HG03575 (cell line): ENCODE results near the gene ADARB2.

ENCODE experiments used
- ATAC-seq: cut with Tn5 transposase; IDR thresholded peaks from one replicate; pipeline ENCODE4 v1.9.1; 2021; ENCODE audit not compliant: unreplicated experiment, insufficient number of reproducible peaks, low FRiP score; ENCODE audit errors: extremely low read depth

ADARB2 gene

GRCh38 chr10:1213252-1214070 lies 523.9 kb downstream of the ADARB2 start:
- ATAC-seq, result no peak

- ATAC-seq, result no peak
Observed at GRCh38 chr10:1212571-1213141, 524.7 kb downstream of the ADARB2 start.

GRCh38 chr10:1211844-1212570 lies 525.3 kb downstream of the ADARB2 start:
- ATAC-seq, result no peak

- no peak for ATAC-seq
Observed at GRCh38 chr10:1210667-1211066, 526.7 kb downstream of the ADARB2 start.

GRCh38 chr10:1209355-1209979 lies 527.9 kb downstream of the ADARB2 start:
- ATAC-seq, result no peak

DNA sequence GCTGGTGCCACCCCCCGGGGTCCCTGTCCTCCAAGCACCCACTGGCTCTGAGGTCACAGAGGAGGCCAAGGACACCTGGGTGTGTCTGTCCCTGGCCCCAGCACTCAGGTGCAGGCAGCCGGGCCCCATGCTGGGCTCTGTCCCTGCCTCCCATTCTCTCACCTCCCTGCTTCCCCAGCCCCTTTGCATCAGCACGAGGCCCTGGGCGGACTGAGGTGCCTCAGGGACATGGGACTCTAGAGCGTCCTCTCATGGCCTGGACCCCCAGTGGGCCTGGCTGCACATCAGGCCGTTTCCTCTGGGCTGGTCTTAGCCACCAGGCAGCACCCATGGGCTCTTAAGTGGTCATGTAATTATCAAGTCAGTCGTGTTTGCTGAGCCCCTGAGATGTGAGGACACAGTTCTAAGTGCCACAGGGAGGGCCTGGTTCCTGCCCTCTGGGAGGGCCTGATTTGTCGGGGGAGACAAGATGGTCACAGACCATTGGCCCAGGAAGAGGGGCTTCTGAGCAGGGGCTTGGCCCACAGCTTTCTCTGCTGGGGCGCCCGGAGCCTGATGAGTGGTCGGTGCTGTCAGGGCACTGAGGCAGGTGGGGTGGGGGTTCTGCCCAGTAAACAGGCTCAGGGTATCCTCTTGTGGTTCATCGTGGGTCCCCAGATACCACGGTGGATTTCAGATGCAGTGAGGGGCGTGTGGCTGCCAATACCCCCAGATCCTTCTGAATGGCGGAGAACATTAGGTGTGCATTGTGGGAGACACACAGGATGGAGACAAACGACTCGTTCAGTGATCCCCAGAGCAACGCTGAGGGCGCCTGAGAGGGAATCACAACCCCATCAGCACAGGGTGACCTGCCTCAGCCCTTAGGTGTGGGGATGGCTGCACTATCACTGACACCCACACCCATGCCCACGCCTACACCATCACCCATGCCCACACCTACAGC lies 528.7 kb downstream of the ADARB2 start:
- ATAC-seq, result no peak

- ATAC-seq, result no peak
Observed at GRCh38 chr10:1206601-1207000, 530.7 kb downstream of the ADARB2 start.

DNA sequence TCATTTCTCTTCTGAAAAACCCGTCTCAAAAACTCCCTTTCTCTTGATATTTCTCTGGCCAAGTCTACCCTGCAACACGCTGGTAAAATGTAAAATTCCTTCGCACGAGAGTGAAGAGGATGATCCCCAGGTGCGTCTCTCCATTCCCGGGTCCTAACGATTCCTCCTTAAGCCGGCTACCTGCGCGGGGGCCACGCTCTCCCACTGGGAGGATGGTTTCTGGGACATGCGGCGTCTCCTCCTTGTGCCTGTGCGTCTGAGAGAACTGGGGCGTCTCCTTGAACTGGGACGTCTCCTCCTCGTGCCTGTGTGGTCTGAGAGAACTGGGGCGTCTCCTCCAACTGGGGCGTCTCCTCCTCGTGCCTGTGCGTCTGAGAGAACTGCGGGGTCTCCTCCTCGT lies 531.2 kb downstream of the ADARB2 start:
- no peak for ATAC-seq

DNA sequence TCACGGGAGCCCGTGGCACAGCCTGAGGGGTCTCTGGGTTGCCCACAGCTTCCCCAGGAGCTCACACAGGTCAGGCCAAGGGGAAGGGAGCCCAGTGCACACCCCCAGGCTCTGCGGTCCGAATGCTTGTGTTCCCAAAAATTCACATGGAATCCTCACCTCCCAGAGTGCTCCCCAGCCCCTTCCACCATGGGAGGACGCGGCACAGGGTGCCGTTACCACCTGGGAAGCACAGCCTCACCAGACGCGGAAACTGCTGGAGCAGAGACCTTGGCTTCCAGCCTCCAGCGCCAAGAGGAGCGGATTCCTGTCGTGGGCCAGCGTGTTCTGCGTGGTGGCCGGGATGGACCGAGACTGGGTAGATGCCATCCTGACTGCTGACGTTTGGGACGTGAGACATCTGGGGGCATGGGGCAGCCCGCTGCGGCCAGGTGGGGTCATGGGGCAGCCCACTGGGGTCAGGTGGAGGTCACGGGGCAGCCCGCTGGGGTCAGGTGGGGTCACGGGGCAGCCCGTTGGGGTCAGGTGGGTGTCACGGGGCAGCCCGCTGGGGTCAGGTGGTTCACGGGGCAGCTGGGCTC lies 531.8 kb downstream of the ADARB2 start:
- no peak for ATAC-seq

GRCh38 chr10:1204434-1205326 lies 532.6 kb downstream of the ADARB2 start:
- ATAC-seq, result no peak

GRCh38 chr10:1203704-1204103 lies 533.6 kb downstream of the ADARB2 start:
- ATAC-seq, result no peak

- ATAC-seq, result no peak
Observed at GRCh38 chr10:1203216-1203615, 534.1 kb downstream of the ADARB2 start.

- no peak for ATAC-seq
Observed at GRCh38 chr10:1202343-1202742, 535.0 kb downstream of the ADARB2 start.

DNA sequence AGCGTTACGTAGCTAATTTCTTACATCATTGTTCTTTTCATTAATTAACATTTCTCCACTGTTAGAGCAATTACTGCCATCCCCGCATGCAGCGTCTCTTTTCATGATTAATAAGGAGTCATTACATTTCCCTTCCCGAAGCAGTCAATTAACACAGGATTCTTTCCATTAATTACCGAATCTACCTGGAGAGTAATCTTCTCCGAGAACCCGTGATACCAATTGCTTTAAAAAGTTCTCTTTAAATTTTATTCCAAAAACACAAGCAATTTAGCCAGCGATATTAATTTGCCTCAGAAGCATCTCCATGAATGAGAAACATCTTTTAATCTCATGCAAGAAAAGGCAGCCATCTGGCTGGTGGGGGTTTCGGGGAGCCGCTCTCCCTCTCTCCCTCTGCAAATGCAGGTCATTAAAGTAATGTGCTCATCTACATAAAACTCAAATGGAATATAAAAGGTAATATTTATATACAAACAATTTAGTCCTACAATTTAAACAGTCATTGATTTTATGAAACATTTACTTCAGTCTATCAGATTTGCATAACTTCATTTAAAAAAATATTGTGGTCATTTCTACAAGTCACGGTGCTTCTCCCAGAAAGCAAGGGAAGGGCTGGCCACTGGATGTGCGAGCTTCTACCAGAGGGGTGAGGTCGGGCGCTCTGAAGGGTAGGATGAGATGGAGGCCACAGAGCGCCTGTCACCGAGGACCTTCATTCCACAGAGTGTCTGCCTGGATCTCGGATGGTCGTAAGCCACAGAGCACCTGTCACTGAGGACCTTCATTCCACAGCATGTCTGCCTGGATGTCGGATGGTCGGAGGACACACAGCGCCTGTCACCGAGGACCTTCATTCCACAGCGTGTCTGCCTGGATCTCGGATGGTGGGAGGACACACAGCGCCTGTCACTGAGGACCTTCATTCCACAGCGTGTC lies 536.2 kb downstream of the ADARB2 start:
- no peak for ATAC-seq

- no peak for ATAC-seq
Observed at GRCh38 chr10:1199897-1200721, 537.2 kb downstream of the ADARB2 start.

DNA sequence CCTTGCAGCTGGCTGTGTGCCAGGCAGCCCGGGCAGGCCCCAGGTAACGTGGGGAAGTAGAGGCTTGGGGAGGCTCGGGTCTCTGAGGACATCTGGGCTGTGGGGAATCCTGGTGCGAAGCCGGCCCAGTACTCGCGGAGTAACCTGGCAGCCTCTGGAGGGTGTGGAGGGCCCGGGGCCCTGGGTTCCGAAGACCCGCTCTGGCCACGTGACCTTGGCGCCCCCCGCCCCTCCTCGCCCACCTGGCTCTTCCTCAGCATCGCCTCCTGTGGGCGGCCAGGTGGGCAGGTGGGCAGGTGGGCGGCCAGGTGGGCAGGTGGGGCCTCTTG lies 538.0 kb downstream of the ADARB2 start:
- no peak for ATAC-seq
